SJSA1 (cell line): ENCODE data around the gene FXN. TPM values are rescaled to one million over a fixed set of nuclear protein-coding genes. Genes with fewer than 3 reads are reported as not detected.
"Not testable (repeated sequence)": the region's sequence is repeated elsewhere in the genome, so short reads cannot be mapped to it uniquely, and the experiment has no call there.

Experiments used
- DNase-seq, 2 experiments: peaks; one replicate each; pipeline ENCODE4 v3.0.0-alpha.2; 2015 to 2020; ENCODE audit warnings: low spot score in 2 of 2, low read depth in 1 of 2
- H3K27ac ChIP-seq: fragments of 250-450 bp; sonication (Bioruptor Pico); 2 replicates; pipeline ENCODE4 v1.5.1; 2020; ENCODE audit warnings: mild to moderate bottlenecking, moderate library complexity
- H3K27me3 ChIP-seq: fragments of 250-450 bp; sonication (Bioruptor Pico); replicated peaks from 2 replicates; pipeline ENCODE4 v1.5.1; 2020; ENCODE audit warnings: mild to moderate bottlenecking, moderate library complexity
- H3K36me3 ChIP-seq: fragments of 250-450 bp; sonication (Bioruptor Pico); 2 replicates; pipeline ENCODE4 v1.5.1; 2020; ENCODE audit warnings: mild to moderate bottlenecking
- H3K4me1 ChIP-seq: fragments of 250-450 bp; sonication (Bioruptor Pico); replicated peaks from 2 replicates; pipeline ENCODE4 v1.6.1; 2021; ENCODE audit warnings: mild to moderate bottlenecking
- H3K4me3 ChIP-seq: fragments of 250-450 bp; sonication (Bioruptor Pico); 2 replicates; pipeline ENCODE4 v1.5.1; 2020; ENCODE audit warnings: mild to moderate bottlenecking
- H3K9me3 ChIP-seq: fragments of 250-450 bp; sonication (Bioruptor Pico); replicated peaks from 2 replicates; pipeline ENCODE4 v1.5.1; 2020; ENCODE audit warnings: mild to moderate bottlenecking
- total RNA-seq: library from RNA; depleted of rRNA; stranded (reverse); fragments of >200 nt; shearing (Covaris generic); gene quantifications from 2 replicates; pipeline ENCODE4 v1.2.3, GENCODE V29; 2014; rRNA removed

The FXN gene
- 4.4 and 8.5 TPM in 2 replicates for total RNA-seq

- H3K36me3 ChIP-seq = no peaks in the 10 kb centered on the region
- H3K27ac ChIP-seq = peak within 1 kb of the TSS; percentile 49
- peak within 1 kb of the TSS; percentile 76 for H3K4me3 ChIP-seq
- H3K9me3 ChIP-seq = no peaks in the 10 kb centered on the region
- peak; percentile 72 to 85 for DNase-seq
- H3K27me3 ChIP-seq = no peaks in the 10 kb centered on the region
- H3K4me1 ChIP-seq = no peaks in the 10 kb centered on the region
These were observed at the start of gene FXN for GRCh38 chr9:69035438-69036308. Gene FXN, plus strand, starts transcription at chr9:69035752. Its CDS starts 31 bp downstream, at chr9:69035783.

DNA sequence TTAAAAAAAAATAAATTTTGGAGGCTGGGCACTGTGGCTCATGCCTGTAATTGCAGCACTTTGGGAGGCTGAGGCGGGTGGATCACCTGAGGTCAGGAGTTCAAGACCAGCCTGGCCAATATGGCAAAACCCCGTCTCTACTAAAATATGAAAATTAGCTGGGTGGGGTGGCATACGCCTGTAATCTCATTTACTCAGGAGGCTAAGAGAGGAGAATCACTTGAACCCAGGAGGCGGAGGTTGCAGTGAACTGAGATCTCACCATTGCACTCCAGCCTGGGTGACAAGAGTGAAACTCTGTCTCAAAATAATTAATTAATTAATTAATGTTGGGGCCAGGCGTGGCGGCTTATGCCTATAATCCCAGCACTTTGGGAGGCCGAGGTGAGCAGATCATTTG is 48.6 kb upstream of the FXN start:
- H3K4me1 ChIP-seq, H3K27me3 ChIP-seq, H3K4me3 ChIP-seq: not testable (repeated sequence)

GRCh38 chr9:68991457-68991856 is 44.1 kb upstream of the FXN start:
- DNase-seq = no peak
- no peak overlapping the region for H3K27ac ChIP-seq
- no peaks in the 10 kb centered on the region for H3K27me3 ChIP-seq
- H3K4me1 ChIP-seq = no peaks in the 10 kb centered on the region
- H3K9me3 ChIP-seq = no peaks in the 10 kb centered on the region
- H3K36me3 ChIP-seq = no peaks in the 10 kb centered on the region
- no peak overlapping the region for H3K4me3 ChIP-seq

More for the DNA sequence above, 48.6 kb upstream of the FXN start:
- H3K9me3 ChIP-seq, DNase-seq, H3K36me3 ChIP-seq, H3K27ac ChIP-seq: not testable (repeated sequence)

GRCh38 chr9:68995776-68996175 is 39.8 kb upstream of the FXN start:
- 0 out of 2 replicates have a peak, but pooled peaks cover 4% of the 10 kb centered on the region for H3K27me3 ChIP-seq
- H3K4me3 ChIP-seq = no peak overlapping the region
- H3K36me3 ChIP-seq = no peaks in the 10 kb centered on the region
- H3K27ac ChIP-seq = no peak overlapping the region
- no peaks in the 10 kb centered on the region for H3K9me3 ChIP-seq
- H3K4me1 ChIP-seq = no peaks in the 10 kb centered on the region
- DNase-seq = no peak

DNA sequence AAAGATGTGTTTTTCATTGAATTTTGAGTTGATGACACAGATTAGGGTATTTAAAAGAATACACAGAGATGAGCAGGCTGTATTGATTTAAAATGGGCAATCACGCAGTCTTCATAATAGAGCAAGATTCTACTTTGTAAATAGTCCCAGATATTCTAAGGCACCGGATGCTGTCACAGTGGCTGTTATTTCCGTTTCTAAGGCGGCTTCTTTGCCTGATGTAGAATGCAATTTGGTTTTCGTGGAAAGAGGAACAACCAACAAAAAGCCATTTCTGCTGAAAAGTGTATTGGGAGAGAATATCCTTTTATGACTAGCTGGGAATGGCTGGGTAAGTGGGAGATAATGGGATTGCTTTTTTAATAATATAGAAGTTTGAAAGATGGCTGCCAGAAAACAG is 39.1 kb upstream of the FXN start:
- Histone ChIP-seq H3K27me3 (0 out of 2 replicates have a peak, but pooled peaks cover 4% of the 10 kb centered on the region), H3K9me3 (no peaks in the 10 kb centered on the region), H3K4me1 (no peaks in the 10 kb centered on the region)

GRCh38 chr9:68997666-68998065 is 37.9 kb upstream of the FXN start:
- Histone ChIP-seq H3K27me3 (0 out of 2 replicates have a peak, but pooled peaks cover 4% of the 10 kb centered on the region), H3K27ac (no peak overlapping the region), H3K4me1 (no peaks in the 10 kb centered on the region), H3K4me3 (no peak overlapping the region), H3K9me3 (no peaks in the 10 kb centered on the region), H3K36me3 (no peaks in the 10 kb centered on the region)
- DNase-seq = no peak

More for the DNA sequence above, 39.1 kb upstream of the FXN start:
- Histone ChIP-seq H3K4me3 (no peak overlapping the region), H3K36me3 (no peaks in the 10 kb centered on the region), H3K27ac (no peak overlapping the region)
- no peak for DNase-seq

- no peak for DNase-seq
- 0 out of 2 replicates have a peak, but pooled peaks cover 4% of the 10 kb centered on the region for H3K27me3 ChIP-seq
- H3K4me3 ChIP-seq = no peak overlapping the region
- H3K36me3 ChIP-seq = no peaks in the 10 kb centered on the region
- H3K27ac ChIP-seq = no peak overlapping the region
- no peaks in the 10 kb centered on the region for H3K4me1 ChIP-seq
- no peaks in the 10 kb centered on the region for H3K9me3 ChIP-seq
These were observed 37.2 kb upstream of the FXN start for GRCh38 chr9:68998385-68998784.

DNA sequence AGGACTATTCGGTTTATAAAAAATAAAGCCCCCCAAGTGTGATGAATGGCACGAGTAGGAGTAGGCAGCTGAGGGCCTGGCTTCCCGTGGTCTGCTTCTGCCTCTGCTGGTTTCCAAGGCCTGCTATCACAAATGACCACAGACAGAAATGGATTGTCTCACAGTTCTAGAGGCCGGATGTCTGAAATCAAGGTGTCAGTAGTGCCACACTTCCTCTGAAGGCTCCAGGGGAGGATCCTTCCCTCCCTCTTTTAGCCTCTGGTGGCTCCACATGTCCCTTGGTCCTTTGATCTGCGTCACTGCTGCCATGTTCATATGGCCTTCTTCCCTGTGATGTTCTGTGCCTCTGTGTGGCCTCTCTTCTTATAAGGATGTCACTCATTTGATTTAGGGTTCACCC is 36.7 kb upstream of the FXN start:
- Histone ChIP-seq H3K27me3 (0 out of 2 replicates have a peak, but pooled peaks cover 4% of the 10 kb centered on the region), H3K9me3 (no peaks in the 10 kb centered on the region), H3K4me3 (no peak overlapping the region), H3K27ac (no peak overlapping the region), H3K4me1 (no peaks in the 10 kb centered on the region), H3K36me3 (no peaks in the 10 kb centered on the region)
- no peak for DNase-seq

GRCh38 chr9:68999393-69000105 is 36.0 kb upstream of the FXN start:
- Histone ChIP-seq H3K27ac (no peak overlapping the region), H3K27me3 (0 out of 2 replicates have a peak, but pooled peaks cover 4% of the 10 kb centered on the region), H3K4me3 (no peak overlapping the region)

DNA sequence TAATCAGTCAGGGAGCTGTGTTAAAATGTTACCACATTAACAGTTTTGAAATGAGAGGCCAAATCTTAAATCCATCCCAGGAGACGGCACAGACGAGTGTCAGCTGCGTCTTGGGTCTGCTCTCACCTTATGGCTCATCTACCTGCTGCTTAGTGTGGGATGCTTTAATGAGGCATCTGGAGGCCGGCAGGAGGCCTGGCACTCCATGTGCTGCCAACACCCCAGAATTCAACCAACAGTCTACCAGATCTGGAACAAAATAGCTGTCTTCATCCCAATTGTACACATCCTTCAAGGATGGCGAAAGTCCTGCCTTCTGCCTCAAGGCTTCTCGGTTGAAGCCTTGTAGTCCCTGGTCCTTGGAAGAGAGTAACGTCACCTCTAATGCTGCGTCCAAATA is 33.6 kb upstream of the FXN start:
- no peak overlapping the region for H3K4me3 ChIP-seq
- DNase-seq = no peak
- 0 out of 2 replicates have a peak, but pooled peaks cover 4% of the 10 kb centered on the region for H3K27me3 ChIP-seq
- no peak overlapping the region for H3K27ac ChIP-seq
- no peaks in the 10 kb centered on the region for H3K4me1 ChIP-seq
- no peaks in the 10 kb centered on the region for H3K9me3 ChIP-seq
- no peaks in the 10 kb centered on the region for H3K36me3 ChIP-seq

More at GRCh38 chr9:68999393-69000105, 36.0 kb upstream of the FXN start:
- Histone ChIP-seq H3K9me3 (no peaks in the 10 kb centered on the region), H3K36me3 (no peaks in the 10 kb centered on the region), H3K4me1 (no peaks in the 10 kb centered on the region)
- peak; percentile 15 to 43 for DNase-seq

- no peak for DNase-seq
- H3K27me3 ChIP-seq = 0 out of 2 replicates have a peak, but pooled peaks cover 4% of the 10 kb centered on the region
- H3K27ac ChIP-seq = no peak overlapping the region
- no peaks in the 10 kb centered on the region for H3K9me3 ChIP-seq
- no peaks in the 10 kb centered on the region for H3K36me3 ChIP-seq
- H3K4me3 ChIP-seq = no peak overlapping the region
- H3K4me1 ChIP-seq = no peaks in the 10 kb centered on the region
These were observed 32.5 kb upstream of the FXN start for GRCh38 chr9:69003051-69003450.

DNA sequence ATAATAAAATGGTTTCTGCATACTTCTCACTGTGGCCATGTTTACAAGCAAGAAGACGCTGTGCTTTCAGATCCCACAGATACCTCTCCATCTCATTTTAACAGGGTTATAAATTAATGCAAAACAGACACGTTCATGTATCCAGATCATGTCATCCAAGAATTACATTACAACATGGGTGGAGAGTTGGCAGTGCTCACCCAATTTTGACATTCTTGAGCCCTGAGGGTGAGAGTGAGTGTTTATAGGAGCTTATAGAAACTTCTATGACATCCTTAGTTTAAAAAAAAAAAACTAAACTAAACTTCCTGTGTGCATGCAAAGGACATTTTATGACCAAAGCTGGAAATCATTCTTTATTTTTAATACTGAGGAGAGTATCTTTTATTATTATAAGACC is 30.7 kb upstream of the FXN start:
- Histone ChIP-seq H3K36me3 (no peaks in the 10 kb centered on the region), H3K4me1 (no peaks in the 10 kb centered on the region), H3K27me3 (0 out of 2 replicates have a peak, but pooled peaks cover 4% of the 10 kb centered on the region), H3K27ac (no peak overlapping the region), H3K4me3 (no peak overlapping the region), H3K9me3 (no peaks in the 10 kb centered on the region)
- DNase-seq = no peak

DNA sequence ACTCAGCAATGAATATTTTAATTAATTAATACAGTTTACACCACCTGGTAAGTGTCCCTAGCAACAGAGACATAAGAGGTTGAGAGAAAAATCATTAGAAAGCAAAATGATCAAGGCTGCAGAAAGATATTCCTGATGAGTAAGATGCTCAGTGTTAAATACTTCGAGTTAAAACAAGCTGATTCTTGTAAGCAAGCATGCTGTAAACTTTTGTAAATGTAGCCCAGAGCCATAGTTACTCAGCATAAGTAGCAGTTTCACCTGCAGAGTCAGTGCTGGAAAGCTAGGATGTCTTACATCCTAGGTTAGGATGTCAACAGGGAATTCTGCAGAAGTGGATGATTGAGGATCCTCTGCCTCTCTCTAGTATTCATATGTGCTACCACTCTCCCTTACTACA is 25.8 kb upstream of the FXN start:
- Histone ChIP-seq H3K4me1 (no peaks in the 10 kb centered on the region), H3K27ac (no peak overlapping the region), H3K36me3 (no peaks in the 10 kb centered on the region), H3K27me3 (no peaks in the 10 kb centered on the region), H3K9me3 (no peaks in the 10 kb centered on the region), H3K4me3 (no peak overlapping the region)
- DNase-seq = no peak
